Activated CD4-positive, alpha-beta T cell treated with anti-CD3 and anti-CD28 coated beads for 24 hours (primary cell): ENCODE data around the gene ANKS4B.
"Not testable (repeated sequence)": the region's sequence is repeated elsewhere in the genome, so short reads cannot be mapped to it uniquely, and the experiment has no call there.

Source experiments
- DNase-seq, 2 donors: peaks; one replicate each; pipeline ENCODE4 v3.0.0-alpha.2; 2020; ENCODE audit warnings: low read depth in 2 of 2

The ANKS4B gene, protein sequence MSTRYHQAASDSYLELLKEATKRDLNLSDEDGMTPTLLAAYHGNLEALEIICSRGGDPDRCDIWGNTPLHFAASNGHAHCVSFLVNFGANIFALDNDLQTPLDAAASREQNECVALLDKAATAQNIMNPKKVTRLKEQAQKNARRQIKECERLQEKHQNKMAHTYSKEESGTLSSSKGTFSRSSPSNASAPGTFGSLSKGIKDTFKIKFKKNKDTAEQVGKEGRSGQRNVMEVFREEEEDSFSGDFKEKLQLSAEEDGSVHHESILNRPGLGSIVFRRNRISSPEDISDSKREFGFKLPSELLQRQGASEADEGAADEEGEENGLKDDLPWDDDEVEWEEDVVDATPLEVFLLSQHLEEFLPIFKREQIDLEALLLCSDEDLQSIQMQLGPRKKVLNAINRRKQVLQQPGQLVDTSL

DNA sequence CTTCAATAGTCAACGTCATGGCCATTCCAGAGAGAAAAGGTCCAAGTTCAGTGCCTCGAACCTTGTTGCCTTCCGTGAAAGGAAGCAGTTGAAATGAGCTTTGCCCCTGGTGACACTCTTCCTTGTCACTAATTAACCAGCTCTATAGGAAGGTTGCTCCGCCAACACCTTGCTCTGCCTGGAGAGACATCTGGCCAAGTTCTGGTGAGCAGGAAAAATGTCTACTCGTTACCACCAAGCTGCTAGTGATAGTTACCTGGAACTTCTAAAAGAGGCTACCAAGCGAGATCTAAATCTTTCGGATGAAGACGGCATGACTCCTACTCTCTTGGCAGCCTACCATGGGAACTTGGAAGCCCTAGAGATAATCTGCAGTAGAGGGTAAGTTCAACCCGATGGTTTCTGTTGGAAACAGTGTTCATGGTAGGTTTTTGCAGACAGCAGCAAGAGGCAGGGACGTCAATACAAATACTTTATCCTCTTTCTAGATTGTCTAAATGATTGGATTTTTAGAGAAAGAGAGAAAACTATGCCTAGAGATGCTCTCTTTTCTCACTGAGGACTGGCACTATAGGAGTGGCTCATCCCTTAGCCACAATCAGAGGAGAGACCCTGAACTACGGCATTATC is at the start of gene ANKS4B:
Gene ANKS4B (plus strand): TSS at position 179 of the 630 bp plus-strand sequence. CDS start 39 bp downstream, at position 218.
- no peak for DNase-seq

DNA sequence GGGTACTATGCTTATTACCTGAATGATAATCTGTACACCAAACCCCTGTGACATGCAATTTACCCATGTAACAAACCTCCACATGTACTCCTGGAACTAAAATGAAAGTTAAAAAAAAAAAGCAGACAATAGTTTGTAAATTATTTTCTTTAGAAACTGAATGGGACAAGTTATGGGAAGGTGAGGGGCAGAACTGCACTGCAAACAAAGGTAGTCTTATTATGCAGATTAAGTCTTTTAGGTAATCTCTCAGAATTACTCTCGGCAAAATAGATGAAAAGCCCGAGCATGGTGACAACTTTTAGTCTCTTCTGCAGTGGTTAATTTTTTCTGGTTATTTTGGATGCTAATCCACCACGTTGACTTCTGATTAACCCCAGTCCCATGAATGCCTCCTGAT is 49.5 kb upstream of the ANKS4B start:
- no peak for DNase-seq

DNA sequence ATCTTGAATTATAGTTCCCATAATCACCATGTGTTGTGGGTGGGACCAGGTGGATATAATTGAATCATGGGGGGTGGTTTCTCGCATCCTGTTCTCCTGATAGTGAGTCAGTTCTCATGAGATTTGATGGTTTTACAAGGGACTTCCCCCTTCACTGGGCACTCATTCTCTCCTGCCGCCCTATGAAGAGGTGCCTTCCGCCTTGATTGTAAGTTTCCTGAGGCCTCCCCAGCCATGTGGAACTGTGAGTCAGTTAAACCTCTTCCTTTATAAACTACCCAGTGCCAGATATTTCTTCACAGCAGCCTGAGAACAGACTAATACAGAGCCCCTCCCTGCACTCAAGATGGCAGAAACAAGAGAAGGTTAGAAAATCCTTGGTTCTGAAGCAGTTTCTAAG is 48.7 kb upstream of the ANKS4B start:
- no peak for DNase-seq

DNA sequence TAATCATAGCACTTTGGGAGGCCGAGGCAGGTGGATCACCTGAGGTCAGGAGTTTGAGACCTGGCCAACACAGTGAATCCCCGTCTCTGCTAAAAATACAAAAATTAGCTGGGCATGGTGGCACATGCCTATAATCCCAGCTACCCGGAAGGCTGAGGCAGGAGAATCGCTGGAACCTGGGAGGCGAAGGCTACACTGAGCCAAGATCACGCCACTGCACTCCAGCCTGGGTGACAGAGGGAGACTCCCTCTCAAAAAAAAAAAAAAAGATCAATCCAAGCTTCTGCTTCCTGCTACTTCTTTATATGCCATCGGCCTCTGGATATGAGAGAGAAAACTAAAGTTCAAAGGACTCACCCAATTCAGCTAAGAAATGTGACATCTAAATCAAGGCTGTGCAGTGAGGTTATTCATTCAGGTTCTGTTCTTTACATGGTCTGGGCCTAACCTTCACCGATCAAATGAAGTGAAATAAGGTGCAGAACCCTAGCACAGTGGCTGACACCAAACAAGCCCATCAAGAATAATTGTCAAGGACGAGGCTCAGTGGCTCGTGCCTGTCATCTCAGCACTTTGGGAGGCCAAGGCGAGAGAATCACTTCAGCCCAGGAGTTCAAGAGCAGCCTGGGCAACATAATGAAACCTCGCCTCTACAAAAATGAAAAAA is 47.7 kb upstream of the ANKS4B start:
- DNase-seq = no peak

DNA sequence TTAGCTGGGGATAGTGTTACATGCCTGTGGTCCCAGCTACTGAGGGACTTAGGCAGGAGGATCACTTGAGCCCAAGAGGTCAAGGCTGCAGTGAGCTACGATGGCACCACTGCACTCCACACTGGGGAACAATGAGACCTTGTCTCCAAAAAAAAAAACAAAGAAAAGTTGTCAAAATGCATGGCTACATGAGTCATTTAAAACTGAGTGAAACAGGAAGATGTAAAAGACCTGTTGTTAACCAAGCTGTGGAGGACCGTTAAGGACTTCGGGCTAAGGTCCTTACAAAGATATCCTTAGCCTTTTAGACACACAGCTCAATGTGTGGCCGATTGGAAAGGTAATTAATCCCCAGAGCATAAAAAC is 47.2 kb upstream of the ANKS4B start:
- DNase-seq = no peak

DNA sequence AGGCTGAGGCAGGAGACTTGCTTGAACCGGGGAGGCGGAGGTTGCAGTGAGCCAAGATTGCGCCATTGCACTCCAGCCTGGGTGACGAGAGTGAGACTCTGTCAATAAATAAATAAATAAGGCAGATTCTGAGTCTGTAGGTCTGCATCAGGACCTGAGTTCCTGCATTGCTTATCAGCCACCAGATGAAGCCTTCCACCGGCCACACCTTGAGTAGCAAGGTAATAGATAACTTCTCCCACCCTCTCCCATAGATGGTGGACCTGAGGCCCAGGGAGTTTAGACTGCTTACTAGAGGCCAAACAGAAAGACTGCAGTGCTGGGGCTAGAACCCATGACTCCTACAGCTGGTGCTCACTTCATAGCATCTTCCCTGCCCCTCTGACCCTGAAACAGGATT is 44.2 kb upstream of the ANKS4B start:
- no peak for DNase-seq

DNA sequence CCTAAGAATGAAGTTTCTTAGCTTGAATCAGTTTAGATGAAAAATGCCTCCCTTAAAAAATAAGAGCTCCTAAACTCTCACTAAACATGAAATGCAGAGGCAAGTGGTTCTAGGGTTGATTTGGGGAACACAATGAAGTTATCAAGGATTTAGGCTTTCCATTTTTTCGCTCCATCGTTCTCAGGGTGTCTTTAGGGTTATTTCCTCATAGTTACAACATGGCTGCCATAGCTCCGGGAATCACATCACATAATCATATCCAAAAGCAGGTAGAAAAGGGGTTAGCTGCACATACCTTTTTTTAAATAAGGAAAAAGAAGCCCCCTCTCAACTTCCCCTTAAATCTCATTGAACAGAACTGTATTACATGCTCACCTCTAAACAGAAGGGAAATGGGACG is 43.5 kb upstream of the ANKS4B start:
- no peak for DNase-seq

DNA sequence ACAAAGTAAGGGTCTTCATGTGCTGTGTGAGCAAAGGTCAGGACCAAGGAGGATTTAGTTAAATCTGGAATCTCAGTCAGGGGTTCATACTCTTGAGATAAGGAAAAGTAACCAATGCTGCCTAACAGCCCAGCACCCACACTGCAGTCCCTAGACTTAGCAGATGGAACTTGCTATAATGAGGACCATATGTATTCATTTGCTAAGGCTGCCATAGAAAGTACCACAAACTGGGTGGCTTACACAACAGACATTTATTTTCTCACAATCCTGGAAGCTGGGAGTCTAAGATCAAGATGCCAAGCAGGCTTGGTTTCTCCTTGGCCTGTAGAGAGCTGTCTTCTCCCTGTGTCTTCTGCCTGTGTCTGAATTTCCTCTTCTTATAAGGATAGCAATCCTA is 42.9 kb upstream of the ANKS4B start:
- DNase-seq = no peak

DNA sequence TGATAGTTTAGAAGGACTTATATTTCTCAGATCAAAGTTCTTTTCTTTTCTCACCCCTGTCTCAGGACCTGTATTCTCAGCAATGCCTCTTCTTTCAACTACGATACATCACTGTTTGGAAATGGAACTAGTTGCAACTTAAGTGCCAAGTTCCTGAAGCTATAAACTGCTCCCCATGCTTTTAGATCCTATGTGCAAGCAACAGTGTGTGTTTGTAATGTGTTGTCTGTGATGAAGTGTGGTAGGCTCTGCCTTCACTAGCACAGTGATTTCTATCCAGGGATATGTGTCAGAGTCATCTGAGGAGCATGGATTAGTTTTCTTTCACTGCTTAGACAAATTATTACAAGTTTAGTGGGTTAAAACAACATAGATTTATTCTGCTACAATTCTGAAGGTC is 40.5 kb upstream of the ANKS4B start:
- no peak for DNase-seq

DNA sequence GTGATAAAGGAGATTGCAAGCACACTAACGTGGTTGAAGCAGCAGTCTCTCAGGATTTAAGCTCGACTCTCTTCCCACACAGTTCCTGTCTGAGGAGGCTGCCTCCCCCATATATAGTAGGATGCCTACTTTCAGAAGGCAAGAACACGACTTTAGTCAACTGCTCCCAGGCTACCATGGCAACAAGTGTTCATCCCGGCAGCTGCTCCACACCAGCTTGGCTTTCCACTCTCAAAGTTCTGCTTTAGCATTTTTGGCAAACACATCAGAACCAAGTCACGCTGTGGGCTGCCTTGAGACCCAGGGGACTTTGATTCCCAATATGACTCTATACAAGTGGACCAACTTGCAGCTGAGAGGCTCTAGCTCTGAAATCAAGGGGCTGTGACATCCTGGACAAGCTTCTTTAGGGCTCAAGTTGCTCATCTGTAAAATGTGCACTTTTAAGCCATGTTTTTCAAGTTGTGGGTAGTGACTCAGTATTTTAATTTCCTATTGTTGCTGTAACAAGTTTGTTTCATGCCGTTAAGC is 38.7 kb upstream of the ANKS4B start:
- no peak for DNase-seq

DNA sequence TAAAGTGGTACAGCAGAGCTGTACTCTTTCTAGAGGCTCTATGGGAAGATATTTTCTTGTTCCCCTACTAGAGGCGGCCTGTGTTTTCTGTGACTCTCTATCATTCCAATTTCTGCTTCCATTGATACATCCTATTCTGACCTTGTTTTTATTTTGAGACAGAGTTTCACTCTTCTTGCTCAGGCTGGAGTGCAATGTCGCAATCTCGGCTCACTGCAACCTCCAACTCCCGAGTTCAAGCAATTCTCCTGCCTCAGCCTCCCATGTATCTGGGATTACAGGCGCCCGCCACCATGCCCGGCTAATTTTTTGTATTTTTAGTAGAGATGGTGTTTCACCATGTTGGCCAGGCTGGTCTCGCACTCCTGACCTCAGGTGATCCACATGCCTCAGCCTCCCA is 38.2 kb upstream of the ANKS4B start:
- DNase-seq = not testable (repeated sequence)

DNA sequence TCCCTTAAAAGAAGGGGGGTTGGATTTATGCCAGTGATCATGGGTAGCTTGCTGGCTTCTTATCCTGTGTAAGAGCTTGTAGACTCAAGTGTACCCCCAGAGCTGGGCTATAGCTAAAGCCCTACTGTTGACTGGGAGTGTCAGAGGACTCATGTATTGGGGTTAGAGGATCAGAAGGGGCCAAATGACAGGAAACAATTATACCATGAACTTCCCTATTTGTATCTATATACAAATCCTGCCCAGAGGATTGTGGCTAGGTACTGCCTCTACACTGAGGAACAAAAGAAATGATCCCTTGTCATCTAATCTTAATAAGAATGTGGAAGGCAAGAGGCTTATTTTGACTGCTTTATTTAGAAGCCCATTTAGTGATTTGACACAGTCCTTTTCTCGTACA is 36.4 kb upstream of the ANKS4B start:
- DNase-seq = no peak

DNA sequence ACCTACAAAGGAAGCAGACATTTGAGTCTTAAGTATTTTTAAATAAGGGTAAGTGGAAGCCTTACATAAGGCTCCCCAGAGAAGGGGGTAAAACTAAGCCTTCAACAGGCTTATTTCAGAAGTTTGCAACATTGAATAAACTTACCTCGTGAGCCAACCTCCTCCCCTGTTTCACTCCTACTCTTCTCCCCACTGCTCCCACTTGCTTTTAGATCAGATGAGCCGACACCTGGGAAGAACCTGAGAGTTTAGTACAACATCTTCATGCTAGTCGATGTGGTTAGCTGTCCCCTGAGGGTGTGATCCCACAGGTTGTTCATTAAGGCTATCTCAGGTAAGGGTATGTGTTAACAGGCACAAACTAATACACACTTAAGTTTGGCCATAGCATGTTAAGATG is 35.9 kb upstream of the ANKS4B start:
- no peak for DNase-seq

DNA sequence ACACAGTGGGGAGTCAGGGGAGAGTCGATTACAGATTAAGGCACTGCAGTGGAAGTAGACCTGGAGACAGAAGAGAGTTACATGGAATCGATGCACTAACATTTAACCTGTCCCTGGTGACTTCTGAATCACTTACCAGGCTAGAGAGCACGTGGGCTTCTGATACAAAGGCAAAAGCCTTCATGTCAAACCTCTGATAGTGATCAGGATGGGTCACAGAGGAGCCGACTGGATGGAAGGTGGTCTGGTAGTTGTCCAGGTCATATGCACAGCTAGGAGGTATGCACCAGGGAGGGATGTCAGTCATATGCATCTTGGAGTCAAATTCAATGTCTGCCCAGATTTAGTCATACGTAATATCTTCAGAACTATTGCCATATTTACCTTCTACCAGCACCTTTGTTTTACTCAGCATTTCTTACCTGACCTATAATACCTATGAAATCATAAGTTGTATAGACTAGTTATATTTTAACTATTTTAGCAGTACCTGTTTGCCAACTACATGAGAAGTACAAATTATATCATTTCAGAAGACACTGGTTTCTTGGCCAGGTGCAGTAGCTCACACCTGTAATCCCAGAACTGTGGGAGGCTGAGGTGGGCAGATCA is 33.8 kb upstream of the ANKS4B start:
- DNase-seq = no peak

DNA sequence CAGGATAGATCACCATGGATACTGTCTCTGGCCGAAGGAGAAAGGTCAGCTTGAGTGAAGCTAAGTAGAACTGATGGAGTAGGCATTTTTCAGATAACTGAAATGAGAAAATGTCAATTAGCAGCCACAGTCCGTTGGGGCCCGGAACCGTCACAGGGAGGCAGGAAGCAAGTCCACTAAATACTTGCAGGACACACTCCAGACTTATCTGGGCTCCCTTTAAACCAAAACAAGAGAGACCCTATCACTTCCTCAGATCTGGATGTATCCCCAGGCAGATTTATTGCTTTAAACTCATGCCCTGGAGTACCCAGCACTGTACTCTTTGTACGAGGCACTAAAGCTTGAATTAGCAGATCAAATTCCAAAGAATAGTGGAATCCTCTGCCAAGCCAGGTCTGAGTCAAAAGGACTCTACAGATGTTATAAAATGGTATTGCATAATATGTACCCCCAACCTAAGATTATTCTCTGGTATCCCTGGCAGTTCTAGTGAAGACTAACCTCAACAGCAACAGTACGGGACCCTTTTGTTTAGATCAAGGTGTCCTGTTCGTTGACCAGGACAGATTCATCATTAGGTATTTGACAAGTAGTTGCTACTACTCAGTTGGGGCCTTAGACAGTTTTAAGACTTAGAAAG is 30.2 kb upstream of the ANKS4B start:
- no peak for DNase-seq

DNA sequence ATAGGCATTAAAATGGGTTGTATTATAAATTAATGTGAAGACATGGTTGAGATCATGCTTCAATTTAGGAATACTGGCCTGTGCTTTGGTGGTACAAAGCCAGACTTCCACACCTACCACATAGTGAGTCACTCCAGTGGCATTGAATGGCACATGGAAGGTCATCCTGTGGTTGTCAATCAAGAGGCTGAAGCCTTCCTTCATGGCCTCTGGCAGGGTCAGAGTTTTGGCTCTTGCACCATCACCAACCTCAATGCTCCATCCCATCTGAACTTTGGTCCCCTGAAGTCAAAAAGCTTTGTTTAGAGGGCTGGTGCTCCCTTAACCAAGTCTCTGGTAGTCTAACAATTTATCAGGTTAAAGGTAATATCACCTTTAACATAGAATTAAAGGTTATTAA is 28.2 kb upstream of the ANKS4B start:
- DNase-seq = no peak

DNA sequence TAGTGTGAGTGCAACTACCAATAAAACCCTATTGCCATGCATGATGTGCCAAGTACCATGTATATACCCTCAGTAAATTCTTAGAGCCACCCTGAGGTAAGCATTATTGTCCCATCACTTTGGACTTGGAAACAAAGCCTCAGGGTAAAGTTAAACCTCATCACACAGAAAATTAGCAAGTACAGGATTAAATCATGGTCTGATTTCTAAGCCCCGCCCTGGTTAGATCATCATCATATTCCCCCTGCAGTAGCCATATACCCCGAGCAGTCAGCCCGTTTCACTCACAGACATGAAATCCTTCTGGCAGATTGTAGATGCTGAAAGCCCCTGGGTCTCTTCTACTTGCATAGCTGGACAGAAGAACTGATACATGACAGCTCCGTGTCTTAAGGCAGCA is 26.9 kb upstream of the ANKS4B start:
- DNase-seq = no peak

DNA sequence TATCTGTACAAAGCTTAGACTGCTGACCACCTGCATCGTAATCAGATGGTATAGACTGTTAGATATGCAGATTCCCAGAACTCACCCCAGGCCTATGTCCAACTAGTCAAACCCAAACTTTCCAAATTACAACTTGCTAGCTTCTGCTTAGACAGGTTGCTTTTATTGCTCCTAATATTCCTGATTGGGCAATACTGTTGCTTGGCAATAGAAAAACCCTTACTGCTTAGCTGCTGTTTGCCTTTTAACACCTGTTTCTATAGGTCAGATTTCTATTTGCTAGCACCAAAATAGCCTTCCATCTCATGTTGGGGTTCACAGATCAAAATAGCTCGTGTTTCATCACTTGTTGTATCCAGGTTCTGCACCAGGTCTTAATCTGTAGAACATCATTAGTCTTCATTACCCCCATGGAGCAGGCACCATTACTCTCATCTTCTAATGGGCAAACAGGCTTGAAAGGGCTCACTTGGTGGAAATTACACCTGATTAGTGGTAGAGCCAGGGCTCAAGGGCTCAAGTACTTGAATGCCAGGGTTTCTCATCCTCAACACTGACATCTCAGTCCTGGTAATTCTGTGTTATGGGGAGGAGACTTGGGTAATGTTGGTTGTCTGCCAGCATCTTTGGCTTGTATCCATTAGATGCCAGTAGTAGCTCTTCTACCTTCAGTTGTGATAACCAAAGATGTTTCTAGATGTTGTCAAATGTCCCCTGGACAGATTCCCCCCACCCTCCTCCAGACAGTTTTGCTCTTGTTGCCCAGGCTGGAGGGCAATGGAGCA is 24.9 kb upstream of the ANKS4B start:
- DNase-seq = no peak

DNA sequence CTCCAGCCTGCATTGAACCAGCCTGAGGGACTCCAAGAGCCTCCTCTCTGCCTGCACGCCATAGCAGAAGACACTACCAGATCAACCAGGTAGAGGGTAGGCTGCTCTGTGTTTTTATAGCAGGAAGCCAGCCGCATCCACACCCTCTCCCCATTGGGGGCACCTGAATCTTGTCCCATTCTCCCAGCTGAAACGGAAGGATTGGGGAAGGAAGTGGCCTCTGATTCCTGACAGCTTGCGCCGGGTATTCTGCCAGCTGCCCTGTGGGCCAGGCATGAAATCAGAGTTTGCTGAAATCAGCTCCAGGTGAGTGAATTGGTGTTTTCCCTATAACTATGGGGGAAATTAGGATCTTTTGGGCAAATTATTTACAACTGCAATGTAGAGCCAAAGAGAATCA is 22.0 kb upstream of the ANKS4B start, which contains the start of gene ZP2:
Gene ZP2 (minus strand): TSS at position 89 of the 400 bp plus-strand sequence. CDS start 27 bp downstream, at position 62.
- DNase-seq = no peak

DNA sequence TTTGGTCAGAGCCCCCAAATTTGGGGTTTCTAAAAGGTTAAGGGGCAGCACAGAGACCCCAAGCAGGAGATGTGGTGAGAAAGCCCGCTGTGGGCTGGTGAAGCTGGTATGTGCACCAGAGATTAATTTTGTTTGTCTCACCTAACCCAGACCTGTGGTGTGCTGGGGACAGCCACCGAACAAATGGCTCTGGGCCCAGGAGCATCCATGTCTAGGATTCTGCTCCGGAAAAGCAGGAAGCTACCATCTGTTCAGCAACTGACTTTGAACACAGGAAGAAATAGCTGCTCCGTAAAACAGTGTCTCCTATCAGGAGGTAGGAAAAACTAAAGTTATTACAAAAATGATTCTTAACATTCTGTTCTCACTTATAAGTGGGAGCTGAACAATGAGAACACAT is 19.4 kb upstream of the ANKS4B start:
- no peak for DNase-seq

DNA sequence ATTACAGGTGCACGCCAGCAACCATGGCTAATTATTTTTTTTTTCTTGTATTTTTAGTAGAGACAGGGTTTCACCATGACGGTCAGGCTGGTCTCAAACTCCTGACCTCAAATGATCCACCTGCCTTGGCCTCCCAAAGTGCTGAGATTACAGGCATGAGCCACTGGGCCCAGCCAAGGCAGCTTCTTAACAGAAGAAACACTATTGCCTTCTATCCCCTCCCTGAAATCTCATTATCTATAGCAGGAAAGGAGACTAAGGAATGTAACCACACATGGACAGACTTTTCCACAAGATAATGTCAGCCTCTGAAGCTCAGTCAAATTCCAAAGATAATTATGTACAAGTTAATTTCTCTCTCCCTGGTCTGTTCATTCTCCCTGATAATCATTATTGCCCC is 16.4 kb upstream of the ANKS4B start:
- no peak for DNase-seq
